ENCODE data around the gene WDR91.

DNA sequence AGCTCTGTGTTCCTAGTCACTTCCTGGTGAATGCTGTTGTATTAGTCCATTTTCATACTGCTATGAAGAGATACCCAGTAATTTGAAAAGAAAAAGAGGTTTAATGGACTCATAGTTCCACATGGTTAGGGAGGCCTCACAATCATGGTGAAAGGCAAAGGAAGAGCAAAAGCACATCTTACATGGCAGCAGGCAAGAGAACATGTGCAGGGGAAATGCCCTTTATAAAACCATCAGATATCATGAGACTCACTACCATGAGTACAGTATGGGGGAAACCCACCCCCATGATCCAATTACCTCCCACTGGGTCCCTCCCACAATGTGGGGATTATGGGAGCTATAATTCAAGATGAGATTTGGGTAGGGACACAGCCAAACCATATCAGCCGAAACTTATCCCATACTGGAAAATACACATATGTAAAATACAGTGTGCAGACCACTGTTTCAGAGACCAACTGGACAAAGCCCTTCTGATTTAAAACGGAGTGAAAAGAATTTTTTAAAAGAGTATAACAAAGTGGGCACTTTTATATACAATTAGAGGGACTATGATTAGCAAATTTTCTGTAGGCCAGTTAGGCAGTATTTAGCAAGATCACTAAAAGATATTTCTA, 48.8 kb downstream of the WDR91 start:
- TF ChIP-seq CTCF (conservative IDR thresholded peaks at IDR 0.05; ENCODE audit: low read depth, low read length) = no peak
- TF ChIP-seq EZH2 (IDR thresholded peaks at IDR 0.05; ENCODE audit: borderline replicate concordance, low read depth, low read length, poor library complexity, severe bottlenecking) = no peak

Measured in A673 (cell line).